H9 (cell line): ENCODE data around the gene PDCD7. TPM values are rescaled to one million over a fixed set of nuclear protein-coding genes. Genes with fewer than 3 reads are reported as not detected.

Source experiments
- DNase-seq: peaks from one replicate; pipeline ENCODE4 v3.0.0-alpha.2; 2017
- H2AFZ ChIP-seq: one replicate; pipeline ENCODE4 v1.6.1; 2013; ENCODE audit warnings: mild to moderate bottlenecking, low read length, control low read depth, moderate library complexity
- H2AK5ac ChIP-seq: 2 replicates; pipeline ENCODE4 v1.6.1; 2013; ENCODE audit warnings: low read length, control low read depth, mixed read lengths; ENCODE audit not compliant: insufficient read length
- H2BK120ac ChIP-seq: one replicate; pipeline ENCODE4 v1.6.1; 2013; ENCODE audit warnings: low read depth, mild to moderate bottlenecking, low read length, control low read depth, inconsistent platforms; ENCODE audit not compliant: poor library complexity, severe bottlenecking
- H2BK12ac ChIP-seq: 2 replicates; pipeline ENCODE4 v1.6.1; 2013; ENCODE audit warnings: low read length, control low read depth, mixed read lengths, low read depth; ENCODE audit not compliant: insufficient read length
- H2BK15ac ChIP-seq: 2 replicates; pipeline ENCODE4 v1.6.1; 2013; ENCODE audit warnings: low read depth, low read length, control low read depth
- H2BK20ac ChIP-seq: one replicate; pipeline ENCODE4 v1.6.1; 2013; ENCODE audit warnings: low read depth, mild to moderate bottlenecking, low read length, control low read depth, inconsistent platforms; ENCODE audit not compliant: poor library complexity, severe bottlenecking
- H2BK5ac ChIP-seq: 2 replicates; pipeline ENCODE4 v1.6.1; 2013; ENCODE audit warnings: low read length, control low read depth, mixed read lengths; ENCODE audit not compliant: insufficient read length
- H3K14ac ChIP-seq: 2 replicates; pipeline ENCODE4 v1.6.1; 2013; ENCODE audit warnings: low read length, control low read depth; ENCODE audit not compliant: insufficient read depth
- H3K18ac ChIP-seq: 2 replicates; pipeline ENCODE4 v1.6.1; 2013; ENCODE audit warnings: low read depth, mild to moderate bottlenecking, mixed read lengths, low read length, control low read depth; ENCODE audit not compliant: insufficient read length
- H3K23ac ChIP-seq: 2 replicates; pipeline ENCODE4 v1.6.1; 2013; ENCODE audit warnings: low read length, control low read depth, mixed read lengths, low read depth; ENCODE audit not compliant: insufficient read length
- H3K23me2 ChIP-seq: 2 replicates; pipeline ENCODE4 v1.6.1; 2013; ENCODE audit warnings: low read depth, mild to moderate bottlenecking, mixed read lengths, low read length, control low read depth; ENCODE audit not compliant: insufficient read length, poor library complexity, severe bottlenecking
- H3K27ac ChIP-seq: 2 replicates; pipeline ENCODE4 v1.5.1; 2013; ENCODE audit warnings: low read length, control low read depth, mixed read lengths, low read depth; ENCODE audit not compliant: insufficient read length
- H3K27me3 ChIP-seq: 2 replicates; pipeline ENCODE4 v1.6.1; 2013; ENCODE audit warnings: low read length, control low read depth, inconsistent platforms; ENCODE audit not compliant: insufficient read depth
- H3K4ac ChIP-seq: 2 replicates; pipeline ENCODE4 v1.6.1; 2013; ENCODE audit warnings: low read depth, mild to moderate bottlenecking, control low read depth, inconsistent platforms, low read length, moderate library complexity
- H3K4me1 ChIP-seq: 2 replicates; pipeline ENCODE4 v1.6.1; 2013; ENCODE audit warnings: low read length, control low read depth, inconsistent platforms; ENCODE audit not compliant: insufficient read depth
- H3K4me2 ChIP-seq: 2 replicates; pipeline ENCODE4 v1.6.1; 2013; ENCODE audit warnings: low read length, control low read depth, mixed read lengths; ENCODE audit not compliant: insufficient read length, insufficient read depth
- H3K56ac ChIP-seq: 2 replicates; pipeline ENCODE4 v1.6.1; 2013; ENCODE audit warnings: low read depth, mild to moderate bottlenecking, mixed read lengths, low read length, control low read depth; ENCODE audit not compliant: insufficient read length
- H3K79me1 ChIP-seq: 2 replicates; pipeline ENCODE4 v1.6.1; 2013; ENCODE audit warnings: low read depth, mild to moderate bottlenecking, moderate library complexity, low read length, control low read depth, inconsistent platforms; ENCODE audit not compliant: insufficient read depth, poor library complexity, severe bottlenecking
- H3K79me2 ChIP-seq: 2 replicates; pipeline ENCODE4 v1.6.1; 2013; ENCODE audit warnings: low read length, control low read depth, inconsistent platforms; ENCODE audit not compliant: insufficient read depth
- H3K9ac ChIP-seq: 2 replicates; pipeline ENCODE4 v1.6.1; 2013; ENCODE audit warnings: low read length, control low read depth, mixed read lengths; ENCODE audit not compliant: insufficient read length; ENCODE audit errors: extremely low read depth
- H3K9me3 ChIP-seq: one replicate; pipeline ENCODE4 v1.6.1; 2013; ENCODE audit warnings: low read depth, low read length, inconsistent platforms; ENCODE audit not compliant: control insufficient read depth
- H3T11ph ChIP-seq: one replicate; pipeline ENCODE4 v1.6.1; 2013; ENCODE audit warnings: mild to moderate bottlenecking, low read length, control low read depth, inconsistent platforms
- H4K20me1 ChIP-seq: one replicate; pipeline ENCODE4 v1.6.1; 2013; ENCODE audit not compliant: control insufficient read depth, insufficient read length, insufficient read depth
- H4K5ac ChIP-seq: 2 replicates; pipeline ENCODE4 v1.6.1; 2013; ENCODE audit warnings: low read depth, mild to moderate bottlenecking, mixed read lengths, low read length, control low read depth; ENCODE audit not compliant: insufficient read length
- H4K8ac ChIP-seq: replicated peaks from 2 replicates; pipeline ENCODE4 v1.6.1; 2013; ENCODE audit warnings: low read length, control low read depth, mixed read lengths, low read depth; ENCODE audit not compliant: insufficient read length
- H4K91ac ChIP-seq: 2 replicates; pipeline ENCODE4 v1.6.1; 2013; ENCODE audit warnings: low read depth, mild to moderate bottlenecking, moderate library complexity, mixed read lengths, low read length, control low read depth; ENCODE audit not compliant: insufficient read length
- H3K27ac Mint-ChIP-seq, 3 experiments: 2 replicates in 2 of 3; 3 replicates in 1 of 3; pipeline ENCODE4 v1.8.0; 2020 to 2021; ENCODE audit warnings: mixed read lengths in 3 of 3, mild to moderate bottlenecking in 1 of 3, moderate library complexity in 1 of 3
- H3K27me3 Mint-ChIP-seq: 2 replicates; pipeline ENCODE4 v1.8.0; 2021; ENCODE audit warnings: low read depth, mild to moderate bottlenecking, moderate library complexity, mixed read lengths
- H3K36me3 Mint-ChIP-seq, 3 experiments: 2 replicates in 2 of 3; 3 replicates in 1 of 3; pipeline ENCODE4 v1.8.0; 2020 to 2021; ENCODE audit warnings: low read depth in 3 of 3, mixed read lengths in 3 of 3; ENCODE audit not compliant: insufficient read depth in 1 of 3
- H3K4me1 Mint-ChIP-seq, 2 experiments: 2 replicates each; pipeline ENCODE4 v1.8.0; 2020; ENCODE audit warnings: mixed read lengths in 2 of 2
- H3K4me3 Mint-ChIP-seq, 2 experiments: 2 replicates in 1 of 2; 3 replicates in 1 of 2; pipeline ENCODE4 v1.8.0; 2020 to 2021; ENCODE audit warnings: mild to moderate bottlenecking in 2 of 2, mixed read lengths in 2 of 2, moderate library complexity in 1 of 2
- H3K9me3 Mint-ChIP-seq, 2 experiments: 2 replicates in 1 of 2; 3 replicates in 1 of 2; pipeline ENCODE4 v1.8.0; 2020; ENCODE audit warnings: mild to moderate bottlenecking in 2 of 2, mixed read lengths in 2 of 2, moderate library complexity in 1 of 2
- CTCF ChIP-seq: fragments of 200-600 bp; sonication (generic); conservative IDR thresholded peaks from 3 replicates; pipeline ENCODE4 v1.8.0; 2021; ENCODE audit warnings: antibody characterized with exemption, mild to moderate bottlenecking
- WGBS: extraction: QIAGEN DNeasy Blood & Tissue Kit; methylation state at CpG from one replicate; pipeline ENCODE4 v1.1.7; 2013; ENCODE audit warnings: missing lambda C conversion rate, low lambda C conversion rate, mixed read lengths; ENCODE audit not compliant: insufficient read length; ENCODE audit errors: extremely low coverage; 5-methylcytosine and 5-hydroxymethylcytosine counted together
- total RNA-seq: library from RNA; stranded (reverse); gene quantifications from 2 replicates; pipeline ENCODE4 v1.2.1, GENCODE V29; 2021

Gene PDCD7
- total RNA-seq, 1 experiment from 2014 or later, result 35.2 TPM

- Histone ChIP-seq H2AK5ac (no peak overlapping the region), H3K56ac (no peak overlapping the region), H3T11ph (no peak overlapping the region), H2BK15ac (no peak overlapping the region), H2AFZ (no peak overlapping the region), H4K8ac (no peak overlapping the region), H3K27ac (no peak overlapping the region), H3K4ac (no peak overlapping the region), H2BK20ac (no peak overlapping the region), H3K9me3 (no peaks in the 10 kb centered on the region), H3K27me3 (no peaks in the 10 kb centered on the region), H4K5ac (no peak overlapping the region), H3K4me1 (peaks cover 7% of the 10 kb centered on the region; the same call in 1 of the 2 replicates), H2BK120ac (no peak overlapping the region), H3K4me2 (no peak overlapping the region), H3K18ac (no peak overlapping the region), H2BK5ac (no peak overlapping the region), H2BK12ac (no peak overlapping the region), H3K79me2 (no peaks in the 10 kb centered on the region), H4K91ac (no peak overlapping the region), H3K23ac (no peak overlapping the region), H3K79me1 (no peaks in the 10 kb centered on the region), H3K23me2 (no peaks in the 10 kb centered on the region), H3K14ac (peak overlapping the region; percentile 45; the same call in 1 of the 2 replicates), H3K9ac (no peak overlapping the region), H4K20me1 (no peaks in the 10 kb centered on the region)
- H3K27ac Mint-ChIP-seq, result no peak overlapping the region
- DNase-seq, result no peak
- peaks cover 7% of the 10 kb centered on the region for H3K27me3 Mint-ChIP-seq
- no peak for TF ChIP-seq CTCF
- no peaks in the 10 kb centered on the region; a peak in 1 of 5 replicates for H3K9me3 Mint-ChIP-seq
- H3K4me1 Mint-ChIP-seq, result peaks cover 53 to 63% of the 10 kb centered on the region in 2 experiments
- H3K36me3 Mint-ChIP-seq, result no peaks in the 10 kb centered on the region
- no CpG with 5 or more reads among the region's 13 CpGs for WGBS
- H3K4me3 Mint-ChIP-seq, result no peak overlapping the region
These were observed 45.5 kb downstream of the PDCD7 start for GRCh38 chr15:65087873-65088642.
